ENCODE data around the gene NRAS. TPM values are rescaled to one million over a fixed set of nuclear protein-coding genes. Genes with fewer than 3 reads are reported as not detected.
A peak's percentile ranks its signal among the peaks of the same experiment; 100 is the strongest.

The NRAS gene
- total and polyA plus RNA-seq, 9 of the 15 experiments (the other 6 are each of a cell fraction or from before 2014, with no cell fraction given): 40.7 to 94.5 (median 75.4) TPM

- TF ChIP-seq, protein P1, sequence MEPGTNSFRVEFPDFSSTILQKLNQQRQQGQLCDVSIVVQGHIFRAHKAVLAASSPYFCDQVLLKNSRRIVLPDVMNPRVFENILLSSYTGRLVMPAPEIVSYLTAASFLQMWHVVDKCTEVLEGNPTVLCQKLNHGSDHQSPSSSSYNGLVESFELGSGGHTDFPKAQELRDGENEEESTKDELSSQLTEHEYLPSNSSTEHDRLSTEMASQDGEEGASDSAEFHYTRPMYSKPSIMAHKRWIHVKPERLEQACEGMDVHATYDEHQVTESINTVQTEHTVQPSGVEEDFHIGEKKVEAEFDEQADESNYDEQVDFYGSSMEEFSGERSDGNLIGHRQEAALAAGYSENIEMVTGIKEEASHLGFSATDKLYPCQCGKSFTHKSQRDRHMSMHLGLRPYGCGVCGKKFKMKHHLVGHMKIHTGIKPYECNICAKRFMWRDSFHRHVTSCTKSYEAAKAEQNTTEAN (CRISPR knock-in tag; IDR thresholded peaks at IDR 0.05): no peak
- TF ChIP-seq GABPA (tag; conservative IDR thresholded peaks at IDR 0.05; ENCODE audit: low read depth) (no peak), ID3 (CRISPR knock-in tag; IDR thresholded peaks at IDR 0.05) (no peak), ID3 (tag; IDR thresholded peaks at IDR 0.05) (no peak), NR2C1 (IDR thresholded peaks at IDR 0.05) (no peak), NR2C1 (tag; IDR thresholded peaks at IDR 0.05) (no peak), ETV5 (CRISPR knock-in tag; IDR thresholded peaks at IDR 0.05; ENCODE audit: low read depth) (no peak), NFIX (CRISPR knock-in tag; IDR thresholded peaks at IDR 0.05; ENCODE audit: low read depth) (no peak)
- TF ChIP-seq, protein P2, sequence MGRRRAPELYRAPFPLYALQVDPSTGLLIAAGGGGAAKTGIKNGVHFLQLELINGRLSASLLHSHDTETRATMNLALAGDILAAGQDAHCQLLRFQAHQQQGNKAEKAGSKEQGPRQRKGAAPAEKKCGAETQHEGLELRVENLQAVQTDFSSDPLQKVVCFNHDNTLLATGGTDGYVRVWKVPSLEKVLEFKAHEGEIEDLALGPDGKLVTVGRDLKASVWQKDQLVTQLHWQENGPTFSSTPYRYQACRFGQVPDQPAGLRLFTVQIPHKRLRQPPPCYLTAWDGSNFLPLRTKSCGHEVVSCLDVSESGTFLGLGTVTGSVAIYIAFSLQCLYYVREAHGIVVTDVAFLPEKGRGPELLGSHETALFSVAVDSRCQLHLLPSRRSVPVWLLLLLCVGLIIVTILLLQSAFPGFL (CRISPR knock-in tag; IDR thresholded peaks at IDR 0.05): no peak
Measured at GRCh38 chr1:114691061-114691460, 25.5 kb downstream of the NRAS start (continued).

DNA sequence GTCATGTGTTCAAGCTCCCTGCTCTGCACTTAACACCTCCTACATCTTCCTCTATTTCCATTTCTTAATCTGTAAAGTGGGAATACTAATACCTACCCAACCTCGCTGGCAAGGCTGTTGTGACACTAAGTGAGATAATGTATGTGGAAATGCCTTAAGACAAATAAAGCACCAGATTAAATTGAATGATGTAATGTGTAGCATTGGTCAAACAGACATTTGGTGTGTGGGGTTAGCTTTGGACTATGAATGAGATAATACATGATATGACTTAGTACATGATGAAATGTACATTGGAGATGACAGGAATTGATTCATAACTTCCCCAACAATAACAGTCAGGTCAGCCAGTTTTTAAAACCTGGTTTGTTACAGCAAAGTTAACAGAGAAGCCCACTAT is 26.4 kb downstream of the NRAS start:
- no peaks in the 10 kb centered on the region for H3K9me1 ChIP-seq (ENCODE audit: control insufficient read depth, insufficient read depth, low read length)
- H3K27me3 ChIP-seq (ENCODE audit: control insufficient read depth in 2 of 2, insufficient read depth in 2 of 2, low read length in 2 of 2): peaks cover 4 to 7% of the 10 kb centered on the region in 2 experiments; a peak in 4 of 5 replicates
- no peak overlapping the region for H3K27ac ChIP-seq (ENCODE audit: extremely low read depth, low read depth, low read length)
- TF ChIP-seq TFAM (CRISPR knock-in tag; conservative IDR thresholded peaks at IDR 0.05) (no peak), ZNF124 (CRISPR knock-in tag; IDR thresholded peaks at IDR 0.05) (no peak), FOSL1 (tag; conservative IDR thresholded peaks at IDR 0.05) (no peak), CEBPG (CRISPR knock-in tag; IDR thresholded peaks at IDR 0.05) (no peak), CEBPG (tag; conservative IDR thresholded peaks at IDR 0.05 in 1 of 2, IDR thresholded peaks at IDR 0.05 in 1 of 2) (peak in 1 of 2 experiments; percentile 60; a peak in 2 of 4 replicates), MEIS2 (IDR thresholded peaks at IDR 0.05; ENCODE audit: partially characterized antibody) (peak; percentile 15)
- TF ChIP-seq, protein P3, sequence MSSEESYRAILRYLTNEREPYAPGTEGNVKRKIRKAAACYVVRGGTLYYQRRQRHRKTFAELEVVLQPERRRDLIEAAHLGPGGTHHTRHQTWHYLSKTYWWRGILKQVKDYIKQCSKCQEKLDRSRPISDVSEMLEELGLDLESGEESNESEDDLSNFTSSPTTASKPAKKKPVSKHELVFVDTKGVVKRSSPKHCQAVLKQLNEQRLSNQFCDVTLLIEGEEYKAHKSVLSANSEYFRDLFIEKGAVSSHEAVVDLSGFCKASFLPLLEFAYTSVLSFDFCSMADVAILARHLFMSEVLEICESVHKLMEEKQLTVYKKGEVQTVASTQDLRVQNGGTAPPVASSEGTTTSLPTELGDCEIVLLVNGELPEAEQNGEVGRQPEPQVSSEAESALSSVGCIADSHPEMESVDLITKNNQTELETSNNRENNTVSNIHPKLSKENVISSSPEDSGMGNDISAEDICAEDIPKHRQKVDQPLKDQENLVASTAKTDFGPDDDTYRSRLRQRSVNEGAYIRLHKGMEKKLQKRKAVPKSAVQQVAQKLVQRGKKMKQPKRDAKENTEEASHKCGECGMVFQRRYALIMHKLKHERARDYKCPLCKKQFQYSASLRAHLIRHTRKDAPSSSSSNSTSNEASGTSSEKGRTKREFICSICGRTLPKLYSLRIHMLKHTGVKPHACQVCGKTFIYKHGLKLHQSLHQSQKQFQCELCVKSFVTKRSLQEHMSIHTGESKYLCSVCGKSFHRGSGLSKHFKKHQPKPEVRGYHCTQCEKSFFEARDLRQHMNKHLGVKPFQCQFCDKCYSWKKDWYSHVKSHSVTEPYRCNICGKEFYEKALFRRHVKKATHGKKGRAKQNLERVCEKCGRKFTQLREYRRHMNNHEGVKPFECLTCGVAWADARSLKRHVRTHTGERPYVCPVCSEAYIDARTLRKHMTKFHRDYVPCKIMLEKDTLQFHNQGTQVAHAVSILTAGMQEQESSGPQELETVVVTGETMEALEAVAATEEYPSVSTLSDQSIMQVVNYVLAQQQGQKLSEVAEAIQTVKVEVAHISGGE (CRISPR knock-in tag; IDR thresholded peaks at IDR 0.05): 0 out of 6 replicates have a peak, but pooled peaks of 1 of the 3 experiments have one; percentile 0
- BruUV-seq (replicated peaks): no TSS peak
- in situ Hi-C loops (cut with MboI) (no loop called here), intact Hi-C loops (cut with micrococcal nuclease) (no loop called here)
- H3K9me3 ChIP-seq (replicated peaks; ENCODE audit: control insufficient read depth, insufficient read depth, low read depth, low read length): no peaks in the 10 kb centered on the region
- DNase-seq (ENCODE audit: extremely low read depth in 1 of 4, low spot score in 3 of 4): no peak
- H3K4me1 ChIP-seq (replicated peaks in 1 of 2; ENCODE audit: control insufficient read depth in 2 of 2, insufficient read depth in 2 of 2, low read length in 2 of 2): no peaks in the 10 kb centered on the region
- H3K79me2 ChIP-seq (ENCODE audit: control insufficient read depth, insufficient read depth, low read length): no peaks in the 10 kb centered on the region
- POLR2A ChIA-PET: interaction anchor here (0.8 kb wide), 1 partner anchor 9 kb away, joined by 4 read pairs; no protein-coding TSS in a partner anchor
- no peak for FAIRE-seq
- H3K36me3 ChIP-seq (ENCODE audit: control insufficient read depth, insufficient read depth, low read length): no peaks in the 10 kb centered on the region
- H3K4me2 ChIP-seq (ENCODE audit: insufficient read depth, low read length): no peak overlapping the region
- no peak overlapping the region for H3K9ac ChIP-seq (ENCODE audit: insufficient read depth in 1 of 2, low read depth in 2 of 2, low read length in 2 of 2)
- no peak overlapping the region for H2AFZ ChIP-seq (ENCODE audit: low read depth, low read length)
- H4K20me1 ChIP-seq (replicated peaks; ENCODE audit: control insufficient read depth, insufficient read depth, low read length): no peaks in the 10 kb centered on the region
- no peak overlapping the region for H3K4me3 ChIP-seq
- WGBS (ENCODE audit: insufficient coverage, low coverage, missing lambda C conversion rate): 4% methylated on average over 1 of the region's 1 CpG
- ATAC-seq: no peak
- CTCF ChIA-PET (ENCODE audit: low intra/inter-chr PET ratio): no interaction called here
